Measurements from ENCODE around the gene IGFL1. TPM values are rescaled to one million over a fixed set of nuclear protein-coding genes. Genes with fewer than 3 reads are reported as not detected.
"Not testable (repeated sequence)": the region's sequence is repeated elsewhere in the genome, so short reads cannot be mapped to it uniquely, and the experiment has no call there.

The IGFL1 gene
- total RNA-seq, 4 donors from 2014 or later = not detected

DNA sequence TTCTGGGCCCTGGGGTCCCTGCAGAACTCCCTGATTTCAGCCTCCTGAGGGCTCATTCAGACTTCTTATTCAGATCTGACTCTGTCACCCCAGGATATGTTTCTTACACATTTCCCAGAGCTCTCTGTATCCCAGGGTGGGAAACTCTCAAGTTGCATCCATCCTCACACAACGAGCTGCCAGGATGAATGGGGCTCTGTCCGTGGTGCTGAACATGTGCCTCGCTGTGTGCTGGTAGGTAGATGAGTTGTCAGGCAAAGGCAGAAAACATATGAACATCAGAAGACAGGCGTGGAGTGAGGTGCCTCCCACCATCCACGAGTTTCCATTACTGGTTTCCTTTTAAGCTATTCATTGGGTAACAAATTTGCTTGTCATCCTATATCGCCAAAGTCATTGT lies 11.4 kb upstream of the IGFL1 start:
- H3K36me3 ChIP-seq = no peaks in the 10 kb centered on the region
- no peaks in the 10 kb centered on the region for H3K9me3 ChIP-seq
- no peak overlapping the region for H3K27ac ChIP-seq
- no peaks in the 10 kb centered on the region for H3K27me3 ChIP-seq
- DNase-seq = no peak
- H3K4me3 ChIP-seq = no peak overlapping the region
- no peaks in the 10 kb centered on the region for H3K4me1 ChIP-seq
- TF ChIP-seq POLR2A (IDR thresholded peaks at IDR 0.05) (no peak), CTCF (IDR thresholded peaks at IDR 0.05) (no peak)

DNA sequence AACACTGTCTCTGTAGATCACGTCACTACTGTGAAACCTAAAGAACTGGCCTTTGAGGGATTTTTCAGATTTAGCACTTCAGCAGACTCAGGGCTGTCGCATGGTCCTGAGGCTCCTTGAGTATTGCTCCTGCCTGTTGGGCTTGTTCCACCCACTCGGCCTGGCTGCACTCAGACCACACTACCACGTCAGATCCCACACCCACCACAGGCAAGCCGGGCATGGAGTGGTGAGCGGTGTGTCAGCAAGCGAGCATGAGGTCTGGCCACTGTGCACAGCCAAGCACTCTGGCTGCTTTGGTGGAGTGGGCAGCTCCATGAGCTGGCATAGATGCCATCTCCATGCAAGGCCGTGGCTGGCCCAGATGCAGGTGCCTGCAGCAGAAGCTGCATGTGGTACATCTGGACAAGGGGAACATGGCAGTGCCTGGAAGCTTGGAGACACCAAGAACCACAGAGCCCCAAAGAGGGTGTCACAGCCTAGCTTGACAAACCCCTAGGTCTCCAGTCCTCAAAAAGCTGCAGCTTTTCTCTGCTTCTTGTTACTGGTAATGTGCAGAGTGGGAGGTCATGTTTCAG lies 9.4 kb upstream of the IGFL1 start:
- Histone ChIP-seq H3K27ac (no peak overlapping the region), H3K9me3 (no peaks in the 10 kb centered on the region), H3K4me1 (no peaks in the 10 kb centered on the region), H3K27me3 (no peaks in the 10 kb centered on the region), H3K4me3 (no peak overlapping the region), H3K36me3 (no peaks in the 10 kb centered on the region)
- TF ChIP-seq CTCF (IDR thresholded peaks at IDR 0.05) (no peak), POLR2A (IDR thresholded peaks at IDR 0.05) (no peak)
- no peak for DNase-seq

DNA sequence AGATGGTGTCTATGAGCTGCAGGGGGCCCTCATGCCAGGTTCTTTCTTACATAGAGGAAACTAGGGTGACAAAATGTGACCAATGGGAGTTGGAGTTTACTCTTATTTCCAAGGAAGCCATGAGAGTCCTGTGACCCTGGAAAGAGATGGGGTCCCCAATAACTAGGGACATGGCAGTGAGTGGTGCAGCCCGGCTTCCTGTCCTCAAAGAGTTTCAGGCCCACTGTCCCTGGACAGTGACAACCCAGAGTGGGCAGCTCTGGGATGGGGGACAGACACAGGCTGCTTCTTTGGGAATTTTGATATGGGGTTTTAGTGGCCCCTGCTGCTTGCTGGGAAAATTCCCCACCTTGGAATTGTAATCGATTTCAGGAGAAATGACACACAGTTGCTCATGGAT lies 8.4 kb upstream of the IGFL1 start:
- Histone ChIP-seq H3K9me3 (no peaks in the 10 kb centered on the region), H3K27me3 (no peaks in the 10 kb centered on the region), H3K4me3 (no peak overlapping the region), H3K27ac (no peak overlapping the region), H3K4me1 (no peaks in the 10 kb centered on the region), H3K36me3 (no peaks in the 10 kb centered on the region)
- no peak for TF ChIP-seq CTCF (IDR thresholded peaks at IDR 0.05)
- TF ChIP-seq POLR2A (IDR thresholded peaks at IDR 0.05) = no peak
- no peak for DNase-seq

DNA sequence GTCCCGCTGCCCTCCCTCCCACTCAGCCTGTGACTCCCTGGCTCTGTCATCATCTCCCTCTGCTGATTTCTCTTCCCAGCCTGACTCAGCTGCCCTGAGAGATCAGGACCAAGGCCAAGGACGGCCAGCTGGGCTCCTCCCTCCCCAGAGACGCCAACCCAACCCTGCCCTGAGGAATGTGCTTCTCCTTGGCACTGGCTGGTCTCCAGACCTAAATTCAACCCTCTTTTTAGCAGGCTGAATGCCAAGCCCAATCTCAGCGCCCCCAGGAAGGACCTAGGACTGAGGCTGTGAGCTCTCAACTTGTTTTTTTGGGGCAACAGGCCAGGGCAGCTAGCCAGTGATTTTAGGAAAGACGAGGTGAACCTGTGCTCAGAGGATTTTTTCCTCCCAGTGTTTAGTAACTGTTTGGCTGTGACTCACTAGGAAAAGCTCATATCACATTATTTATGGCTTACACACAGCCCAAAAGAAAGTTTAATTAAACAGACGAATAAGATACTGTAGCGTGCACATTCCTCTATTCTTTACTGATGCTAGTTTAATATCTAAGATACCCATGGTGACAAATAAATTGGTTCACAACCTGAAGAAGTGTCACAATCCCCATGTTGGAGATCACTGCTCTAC lies 7.4 kb upstream of the IGFL1 start:
- Histone ChIP-seq H3K36me3 (no peaks in the 10 kb centered on the region), H3K9me3 (no peaks in the 10 kb centered on the region), H3K27me3 (no peaks in the 10 kb centered on the region), H3K4me3 (no peak overlapping the region), H3K4me1 (no peaks in the 10 kb centered on the region), H3K27ac (no peak overlapping the region)
- TF ChIP-seq CTCF (IDR thresholded peaks at IDR 0.05) = no peak
- TF ChIP-seq POLR2A (IDR thresholded peaks at IDR 0.05) = no peak
- no peak for DNase-seq

GRCh38 chr19:46223787-46224186 lies 5.8 kb upstream of the IGFL1 start:
- H3K9me3 ChIP-seq, H3K4me3 ChIP-seq, H3K27me3 ChIP-seq, H3K4me1 ChIP-seq, DNase-seq, H3K27ac ChIP-seq, H3K36me3 ChIP-seq: not testable (repeated sequence)

GRCh38 chr19:46224773-46225172 lies 4.8 kb upstream of the IGFL1 start:
- H3K27me3 ChIP-seq = no peaks in the 10 kb centered on the region
- H3K9me3 ChIP-seq = no peaks in the 10 kb centered on the region
- no peak for TF ChIP-seq POLR2A (IDR thresholded peaks at IDR 0.05)
- no peak for TF ChIP-seq CTCF (IDR thresholded peaks at IDR 0.05)
- no peaks in the 10 kb centered on the region for H3K4me1 ChIP-seq
- H3K4me3 ChIP-seq = no peak overlapping the region
- DNase-seq = no peak
- no peaks in the 10 kb centered on the region for H3K36me3 ChIP-seq
- no peak overlapping the region for H3K27ac ChIP-seq

Measured in Peyer's patch (tissue), 4 donors.